Measurements from ENCODE around the gene NUTF2.
"Not testable (repeated sequence)": the region's sequence is repeated elsewhere in the genome, so short reads cannot be mapped to it uniquely, and the experiment has no call there.

NUTF2 gene

GRCh38 chr16:67862623-67863583 is 16.2 kb downstream of the NUTF2 start:
- Histone ChIP-seq H3K36me3 (ENCODE audit: control insufficient read depth in 2 of 2, insufficient read depth in 2 of 2, low read length in 2 of 2) (peaks cover 18 to 20% of the 10 kb centered on the region in 2 donors), H3K4me3 (ENCODE audit: low read length in 2 of 2) (no peak overlapping the region), H3K27ac (ENCODE audit: low read depth in 2 of 2, low read length in 2 of 2) (peak overlapping the region; percentile 10 to 48), H3K27me3 (ENCODE audit: control insufficient read depth in 2 of 2, insufficient read depth in 2 of 2, low read length in 2 of 2) (no peaks in the 10 kb centered on the region), H3K9ac (ENCODE audit: low read depth in 1 of 2, low read length in 2 of 2) (no peak overlapping the region), H3K4me1 (ENCODE audit: control insufficient read depth in 2 of 2, insufficient read depth in 2 of 2, low read length in 2 of 2) (peaks cover 11 to 21% of the 10 kb centered on the region in 2 donors), H3K9me3 (ENCODE audit: control insufficient read depth in 2 of 2, low read length in 2 of 2) (no peaks in the 10 kb centered on the region)

GRCh38 chr16:67864044-67864443 is 17.3 kb downstream of the NUTF2 start:
- Histone ChIP-seq H3K36me3 (ENCODE audit: control insufficient read depth in 2 of 2, insufficient read depth in 2 of 2, low read length in 2 of 2) (peaks cover 28 to 29% of the 10 kb centered on the region in 2 donors), H3K4me1 (ENCODE audit: control insufficient read depth in 2 of 2, insufficient read depth in 2 of 2, low read length in 2 of 2) (peaks cover 2 to 14% of the 10 kb centered on the region in 2 donors)
- H3K9ac ChIP-seq (ENCODE audit: low read depth in 1 of 2, low read length in 2 of 2); H3K27ac ChIP-seq (ENCODE audit: low read depth in 2 of 2, low read length in 2 of 2); H3K9me3 ChIP-seq (ENCODE audit: control insufficient read depth in 2 of 2, low read length in 2 of 2); H3K27me3 ChIP-seq (ENCODE audit: control insufficient read depth in 2 of 2, insufficient read depth in 2 of 2, low read length in 2 of 2); H3K4me3 ChIP-seq (ENCODE audit: low read length in 2 of 2): not testable (repeated sequence)

- H3K27me3 ChIP-seq (ENCODE audit: control insufficient read depth in 2 of 2, insufficient read depth in 2 of 2, low read length in 2 of 2) = no peaks in the 10 kb centered on the region
- H3K4me3 ChIP-seq (ENCODE audit: low read length in 2 of 2) = no peak overlapping the region
- no peaks in the 10 kb centered on the region for H3K9me3 ChIP-seq (ENCODE audit: control insufficient read depth in 2 of 2, low read length in 2 of 2)
- H3K36me3 ChIP-seq (ENCODE audit: control insufficient read depth in 2 of 2, insufficient read depth in 2 of 2, low read length in 2 of 2) = peaks cover 29% of the 10 kb centered on the region in 2 donors
- H3K4me1 ChIP-seq (ENCODE audit: control insufficient read depth in 2 of 2, insufficient read depth in 2 of 2, low read length in 2 of 2) = peaks cover 2 to 14% of the 10 kb centered on the region in 2 donors
- H3K27ac ChIP-seq (ENCODE audit: low read depth in 2 of 2, low read length in 2 of 2) = no peak overlapping the region
- no peak overlapping the region for H3K9ac ChIP-seq (ENCODE audit: low read depth in 1 of 2, low read length in 2 of 2)
Measured at GRCh38 chr16:67864594-67864993, 17.9 kb downstream of the NUTF2 start.

- Histone ChIP-seq H3K36me3 (ENCODE audit: control insufficient read depth in 2 of 2, insufficient read depth in 2 of 2, low read length in 2 of 2) (peaks cover 33 to 36% of the 10 kb centered on the region in 2 donors), H3K27ac (ENCODE audit: low read depth in 2 of 2, low read length in 2 of 2) (no peak overlapping the region), H3K27me3 (ENCODE audit: control insufficient read depth in 2 of 2, insufficient read depth in 2 of 2, low read length in 2 of 2) (no peaks in the 10 kb centered on the region), H3K4me3 (ENCODE audit: low read length in 2 of 2) (no peak overlapping the region), H3K9ac (ENCODE audit: low read depth in 1 of 2, low read length in 2 of 2) (no peak overlapping the region), H3K4me1 (ENCODE audit: control insufficient read depth in 2 of 2, insufficient read depth in 2 of 2, low read length in 2 of 2) (peaks cover 2 to 14% of the 10 kb centered on the region in 2 donors), H3K9me3 (ENCODE audit: control insufficient read depth in 2 of 2, low read length in 2 of 2) (no peaks in the 10 kb centered on the region)
Measured at GRCh38 chr16:67865318-67865717, 18.6 kb downstream of the NUTF2 start.

GRCh38 chr16:67868290-67868689 is 21.6 kb downstream of the NUTF2 start:
- Histone ChIP-seq H3K4me3 (ENCODE audit: low read length in 2 of 2) (no peak overlapping the region), H3K9me3 (ENCODE audit: control insufficient read depth in 2 of 2, low read length in 2 of 2) (no peaks in the 10 kb centered on the region), H3K36me3 (ENCODE audit: control insufficient read depth in 2 of 2, insufficient read depth in 2 of 2, low read length in 2 of 2) (peaks cover 34 to 40% of the 10 kb centered on the region in 2 donors), H3K27ac (ENCODE audit: low read depth in 2 of 2, low read length in 2 of 2) (no peak overlapping the region), H3K9ac (ENCODE audit: low read depth in 1 of 2, low read length in 2 of 2) (no peak overlapping the region), H3K4me1 (ENCODE audit: control insufficient read depth in 2 of 2, insufficient read depth in 2 of 2, low read length in 2 of 2) (peaks cover 4 to 7% of the 10 kb centered on the region in 2 donors), H3K27me3 (ENCODE audit: control insufficient read depth in 2 of 2, insufficient read depth in 2 of 2, low read length in 2 of 2) (no peaks in the 10 kb centered on the region)

- Histone ChIP-seq H3K27ac (ENCODE audit: low read depth in 2 of 2, low read length in 2 of 2) (no peak overlapping the region), H3K4me3 (ENCODE audit: low read length in 2 of 2) (no peak overlapping the region), H3K36me3 (ENCODE audit: control insufficient read depth in 2 of 2, insufficient read depth in 2 of 2, low read length in 2 of 2) (peaks cover 34 to 40% of the 10 kb centered on the region in 2 donors), H3K27me3 (ENCODE audit: control insufficient read depth in 2 of 2, insufficient read depth in 2 of 2, low read length in 2 of 2) (no peaks in the 10 kb centered on the region), H3K9me3 (ENCODE audit: control insufficient read depth in 2 of 2, low read length in 2 of 2) (no peaks in the 10 kb centered on the region), H3K4me1 (ENCODE audit: control insufficient read depth in 2 of 2, insufficient read depth in 2 of 2, low read length in 2 of 2) (peaks cover 16 to 18% of the 10 kb centered on the region in 2 donors), H3K9ac (ENCODE audit: low read depth in 1 of 2, low read length in 2 of 2) (no peak overlapping the region)
Measured at GRCh38 chr16:67869653-67870052, 22.9 kb downstream of the NUTF2 start.

GRCh38 chr16:67871256-67871655 is 24.5 kb downstream of the NUTF2 start:
- Histone ChIP-seq H3K4me3 (ENCODE audit: low read length in 2 of 2) (no peak overlapping the region), H3K36me3 (ENCODE audit: control insufficient read depth in 2 of 2, insufficient read depth in 2 of 2, low read length in 2 of 2) (peaks cover 31 to 36% of the 10 kb centered on the region in 2 donors), H3K27ac (ENCODE audit: low read depth in 2 of 2, low read length in 2 of 2) (no peak overlapping the region)

GRCh38 chr16:67872131-67872630 is 25.4 kb downstream of the NUTF2 start:
- Histone ChIP-seq H3K9ac (ENCODE audit: low read depth in 1 of 2, low read length in 2 of 2) (peak overlapping the region; percentile 87 to 88), H3K27ac (ENCODE audit: low read depth in 2 of 2, low read length in 2 of 2) (peak overlapping the region; percentile 75 to 80), H3K4me3 (ENCODE audit: low read length in 2 of 2) (peak overlapping the region; percentile 83 to 93), H3K9me3 (ENCODE audit: control insufficient read depth in 2 of 2, low read length in 2 of 2) (no peaks in the 10 kb centered on the region), H3K36me3 (ENCODE audit: control insufficient read depth in 2 of 2, insufficient read depth in 2 of 2, low read length in 2 of 2) (peaks cover 38 to 41% of the 10 kb centered on the region in 2 donors), H3K27me3 (ENCODE audit: control insufficient read depth in 2 of 2, insufficient read depth in 2 of 2, low read length in 2 of 2) (no peaks in the 10 kb centered on the region), H3K4me1 (ENCODE audit: control insufficient read depth in 2 of 2, insufficient read depth in 2 of 2, low read length in 2 of 2) (peaks cover 18 to 22% of the 10 kb centered on the region in 2 donors)

More at GRCh38 chr16:67871256-67871655, 24.5 kb downstream of the NUTF2 start:
- H3K9ac ChIP-seq (ENCODE audit: low read depth in 1 of 2, low read length in 2 of 2) = no peak overlapping the region
- H3K9me3 ChIP-seq (ENCODE audit: control insufficient read depth in 2 of 2, low read length in 2 of 2) = no peaks in the 10 kb centered on the region
- peaks cover 18 to 22% of the 10 kb centered on the region in 2 donors for H3K4me1 ChIP-seq (ENCODE audit: control insufficient read depth in 2 of 2, insufficient read depth in 2 of 2, low read length in 2 of 2)
- no peaks in the 10 kb centered on the region for H3K27me3 ChIP-seq (ENCODE audit: control insufficient read depth in 2 of 2, insufficient read depth in 2 of 2, low read length in 2 of 2)

GRCh38 chr16:67872631-67873434 is 26.1 kb downstream of the NUTF2 start, which contains the start of gene EDC4:
TSS of gene EDC4 (plus strand) at chr16:67873052. CDS start at chr16:67873262, 210 bp downstream.
- Histone ChIP-seq H3K9ac (ENCODE audit: low read depth in 1 of 2, low read length in 2 of 2) (peak within 1 kb of the TSS; percentile 87 to 88), H3K9me3 (ENCODE audit: control insufficient read depth in 2 of 2, low read length in 2 of 2) (no peaks in the 10 kb centered on the region), H3K27me3 (ENCODE audit: control insufficient read depth in 2 of 2, insufficient read depth in 2 of 2, low read length in 2 of 2) (no peaks in the 10 kb centered on the region), H3K4me1 (ENCODE audit: control insufficient read depth in 2 of 2, insufficient read depth in 2 of 2, low read length in 2 of 2) (peaks cover 18 to 22% of the 10 kb centered on the region in 2 donors), H3K4me3 (ENCODE audit: low read length in 2 of 2) (peak within 1 kb of the TSS; percentile 83 to 93), H3K36me3 (ENCODE audit: control insufficient read depth in 2 of 2, insufficient read depth in 2 of 2, low read length in 2 of 2) (peaks cover 41 to 44% of the 10 kb centered on the region in 2 donors), H3K27ac (ENCODE audit: low read depth in 2 of 2, low read length in 2 of 2) (peak within 1 kb of the TSS; percentile 75 to 80)

Data from mucosa of rectum (tissue), 2 donors.